Activated CD8-positive, alpha-beta T cell treated with anti-CD3 and anti-CD28 coated beads for 36 hours (primary cell): ENCODE measurements around the gene ACTMAP. TPM values are rescaled to one million over a fixed set of nuclear protein-coding genes. Genes with fewer than 3 reads are reported as not detected.
A peak's percentile ranks its signal among the peaks of the same experiment; 100 is the strongest.
"Not testable (repeated sequence)": the region's sequence is repeated elsewhere in the genome, so short reads cannot be mapped to it uniquely, and the experiment has no call there.

ENCODE experiments used
- ATAC-seq: fragments of 200-7000 bp; cut with Tn5 transposase; one replicate; pipeline ENCODE4 v1.10.0; 2021; ENCODE audit warnings: mild to moderate bottlenecking, moderate library complexity
- CTCF ChIA-PET: fragments of 350-600 bp; sonication (Branson Sonifier 250); formaldehyde crosslinking; loops from one replicate; lab custom pipeline; 2021; ENCODE audit warnings: antibody characterized with exemption; lab: Charles Lee
- POLR2A ChIA-PET: fragments of 350-600 bp; sonication (Branson Sonifier 250); formaldehyde crosslinking; loops from one replicate; lab custom pipeline; 2021; ENCODE audit warnings: antibody characterized with exemption; lab: Charles Lee
- DNase-seq: peaks from one replicate; pipeline ENCODE4 v3.0.0-alpha.2; 2020
- H3K27ac Mint-ChIP-seq: one replicate; pipeline ENCODE4 v1.8.0; 2021; ENCODE audit warnings: mild to moderate bottlenecking, mixed read lengths
- H3K27me3 Mint-ChIP-seq: one replicate; pipeline ENCODE4 v1.8.0; 2021; ENCODE audit warnings: mixed read lengths
- H3K36me3 Mint-ChIP-seq: one replicate; pipeline ENCODE4 v1.8.0; 2021; ENCODE audit warnings: low read depth, mixed read lengths
- H3K4me1 Mint-ChIP-seq: one replicate; pipeline ENCODE4 v1.8.0; 2021; ENCODE audit warnings: low read depth, mixed read lengths
- H3K4me3 Mint-ChIP-seq: one replicate; pipeline ENCODE4 v1.8.0; 2021; ENCODE audit warnings: mild to moderate bottlenecking, moderate library complexity, mixed read lengths
- H3K9me3 Mint-ChIP-seq: one replicate; pipeline ENCODE4 v1.8.0; 2021; ENCODE audit warnings: mixed read lengths
- intact Hi-C: fragments of 100-400 bp; cut with micrococcal nuclease; formaldehyde crosslinking; loops from one replicate; pipeline ENCODE4 v1.10.0; 2022
- total RNA-seq, 2 experiments: library from RNA; stranded (reverse); gene quantifications; one replicate each; pipeline ENCODE4 v1.2.3, GENCODE V29; 2021
- TF ChIP-seq, protein P1 (sequence below): fragments of 200-600 bp; IDR thresholded peaks from one replicate; pipeline ENCODE4 v1.8.0; 2022; ENCODE audit warnings: antibody characterized with exemption, mild to moderate bottlenecking

Gene ACTMAP
- total RNA-seq, 2 experiments from 2014 or later, result 12.8 to 14.2 TPM

DNA sequence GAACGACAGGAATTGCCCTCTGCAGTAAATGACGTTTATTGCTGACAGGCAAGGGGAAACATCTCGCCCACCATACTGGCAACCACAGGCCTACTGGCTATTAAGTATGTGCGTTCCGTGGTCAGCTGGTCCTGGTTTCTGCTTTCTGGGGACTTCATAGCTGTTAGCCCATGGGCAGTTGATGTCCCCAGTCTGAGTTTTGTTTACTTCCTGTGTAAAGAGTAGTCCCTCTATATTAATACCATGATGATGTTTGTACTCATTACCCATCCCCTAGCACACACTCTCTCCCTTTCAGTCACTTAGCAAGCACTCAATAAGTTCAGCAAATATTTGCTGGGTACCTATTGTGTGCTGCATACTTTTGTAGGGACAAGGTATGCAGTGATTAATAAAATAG lies 18.6 kb upstream of the ACTMAP start:
- no peak overlapping the region for H3K4me3 Mint-ChIP-seq
- no peaks in the 10 kb centered on the region for H3K27me3 Mint-ChIP-seq
- peaks cover 50% of the 10 kb centered on the region for H3K36me3 Mint-ChIP-seq
- POLR2A ChIA-PET, result no interaction called here
- intact Hi-C loops, result no loop called here
- H3K4me1 Mint-ChIP-seq, result peaks cover 31% of the 10 kb centered on the region
- peak overlapping the region; percentile 38 for H3K27ac Mint-ChIP-seq
- TF ChIP-seq, protein P1, sequence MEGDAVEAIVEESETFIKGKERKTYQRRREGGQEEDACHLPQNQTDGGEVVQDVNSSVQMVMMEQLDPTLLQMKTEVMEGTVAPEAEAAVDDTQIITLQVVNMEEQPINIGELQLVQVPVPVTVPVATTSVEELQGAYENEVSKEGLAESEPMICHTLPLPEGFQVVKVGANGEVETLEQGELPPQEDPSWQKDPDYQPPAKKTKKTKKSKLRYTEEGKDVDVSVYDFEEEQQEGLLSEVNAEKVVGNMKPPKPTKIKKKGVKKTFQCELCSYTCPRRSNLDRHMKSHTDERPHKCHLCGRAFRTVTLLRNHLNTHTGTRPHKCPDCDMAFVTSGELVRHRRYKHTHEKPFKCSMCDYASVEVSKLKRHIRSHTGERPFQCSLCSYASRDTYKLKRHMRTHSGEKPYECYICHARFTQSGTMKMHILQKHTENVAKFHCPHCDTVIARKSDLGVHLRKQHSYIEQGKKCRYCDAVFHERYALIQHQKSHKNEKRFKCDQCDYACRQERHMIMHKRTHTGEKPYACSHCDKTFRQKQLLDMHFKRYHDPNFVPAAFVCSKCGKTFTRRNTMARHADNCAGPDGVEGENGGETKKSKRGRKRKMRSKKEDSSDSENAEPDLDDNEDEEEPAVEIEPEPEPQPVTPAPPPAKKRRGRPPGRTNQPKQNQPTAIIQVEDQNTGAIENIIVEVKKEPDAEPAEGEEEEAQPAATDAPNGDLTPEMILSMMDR, result no peak
- DNase-seq (no peak), ATAC-seq (no peak)
- CTCF ChIA-PET, result interaction anchor here (1.2 kb wide), 1 partner anchor 52 kb away, joined by 3 read pairs; the partner anchor contains the start of gene COQ8B
- peaks cover 6% of the 10 kb centered on the region for H3K9me3 Mint-ChIP-seq

DNA sequence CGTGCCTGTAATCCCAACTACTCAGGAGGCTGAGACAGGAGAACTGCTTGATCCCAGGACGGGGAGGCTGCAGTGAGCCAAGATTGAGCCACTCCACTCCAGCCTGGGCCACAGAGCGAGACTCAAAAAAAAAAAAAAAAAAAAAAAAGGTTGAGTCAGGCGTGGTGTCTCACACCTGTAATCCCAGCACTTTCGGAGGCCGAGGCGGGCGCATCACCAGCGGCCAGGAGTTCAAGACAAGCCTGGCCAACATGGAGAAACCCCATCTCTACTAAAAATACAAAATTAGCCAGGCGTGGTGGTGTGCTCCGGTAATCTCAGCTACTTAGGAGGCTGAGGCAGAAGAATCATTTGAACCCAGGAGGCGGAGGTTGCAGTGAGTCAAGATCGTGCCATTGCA lies 16.1 kb upstream of the ACTMAP start:
- peaks cover 55% of the 10 kb centered on the region for H3K4me1 Mint-ChIP-seq

DNA sequence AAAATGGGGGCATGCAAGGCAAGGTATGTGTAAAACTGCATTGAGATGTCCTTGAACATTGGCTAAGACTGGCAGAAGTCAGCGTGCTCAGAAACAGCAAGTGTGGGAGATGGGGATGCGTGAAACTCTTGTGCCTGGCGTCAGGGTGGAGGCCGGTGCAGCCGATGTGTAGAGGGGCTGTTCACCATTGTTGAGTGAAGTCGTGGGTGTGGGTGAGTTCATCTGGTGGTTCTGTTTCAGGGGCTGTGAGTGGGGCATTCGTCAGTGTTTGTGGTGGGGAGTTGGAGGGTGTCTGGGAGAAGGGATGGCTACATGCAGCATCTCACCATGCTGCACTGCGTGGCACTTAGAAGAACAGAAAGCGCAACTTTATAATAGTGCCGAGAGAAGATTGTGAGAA lies 13.7 kb upstream of the ACTMAP start:
- peaks cover 62% of the 10 kb centered on the region for H3K4me1 Mint-ChIP-seq
- peak overlapping the region; percentile 77 for H3K27ac Mint-ChIP-seq
- ChIA-PET CTCF (no interaction called here), POLR2A (interaction anchor here (0.6 to 1.5 kb wide), 5 partner anchors 8 to 563 kb away, joined by 3 to 6 read pairs (median 4); no protein-coding TSS in a partner anchor)
- DNase-seq (peak; percentile 63), ATAC-seq (peak; percentile 69)
- peak overlapping the region; percentile 7 for H3K4me3 Mint-ChIP-seq
- TF ChIP-seq, protein P1, result no peak
- peaks cover 71% of the 10 kb centered on the region for H3K36me3 Mint-ChIP-seq
- no peaks in the 10 kb centered on the region for H3K9me3 Mint-ChIP-seq
- no peaks in the 10 kb centered on the region for H3K27me3 Mint-ChIP-seq
- intact Hi-C loops, result no loop called here

More for the DNA sequence above, 16.1 kb upstream of the ACTMAP start:
- H3K9me3 Mint-ChIP-seq, ATAC-seq, intact Hi-C loops, H3K4me3 Mint-ChIP-seq, H3K27me3 Mint-ChIP-seq, H3K27ac Mint-ChIP-seq, DNase-seq: not testable (repeated sequence)
- CTCF ChIA-PET, result interaction anchor here (0.7 to 1.1 kb wide), 5 partner anchors 11 to 103 kb away, joined by 3 to 5 read pairs (median 4); partner anchors contain the start of gene RAB4B
- H3K36me3 Mint-ChIP-seq, result peaks cover 66% of the 10 kb centered on the region
- POLR2A ChIA-PET, result interaction anchor here (1.1 to 1.8 kb wide), 4 partner anchors 9 to 14 kb away, joined by 3 to 12 read pairs (median 6); no protein-coding TSS in a partner anchor

DNA sequence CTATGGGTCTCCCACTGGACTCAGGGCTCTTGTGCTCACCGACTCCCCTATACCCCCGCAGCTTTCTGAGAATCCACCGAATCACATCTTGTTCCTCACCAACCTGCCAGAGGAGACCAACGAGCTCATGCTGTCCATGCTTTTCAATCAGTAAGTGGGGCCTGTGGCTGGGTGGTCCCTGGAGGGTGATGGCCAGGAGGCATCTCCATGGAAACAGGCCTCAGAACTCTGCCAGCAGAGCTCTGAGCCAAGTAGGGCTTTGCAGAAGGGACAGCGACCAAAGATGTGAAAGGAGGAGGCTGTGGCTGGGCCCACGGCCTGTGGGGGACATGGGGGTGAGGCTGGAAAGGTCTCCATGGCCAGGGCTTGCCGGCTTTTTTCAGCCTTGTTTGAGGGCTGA lies 13.2 kb upstream of the ACTMAP start:
- Mint-ChIP-seq H3K27me3 (no peaks in the 10 kb centered on the region), H3K36me3 (peaks cover 74% of the 10 kb centered on the region), H3K4me3 (peak overlapping the region; percentile 7), H3K9me3 (no peaks in the 10 kb centered on the region), H3K4me1 (peaks cover 62% of the 10 kb centered on the region), H3K27ac (peak overlapping the region; percentile 77)
- ATAC-seq, result no peak
- no peak for DNase-seq
- TF ChIP-seq, protein P1, result no peak
- CTCF ChIA-PET, result no interaction called here
- intact Hi-C loops, result no loop called here
- POLR2A ChIA-PET, result interaction anchor here (1.0 to 1.6 kb wide), 7 partner anchors 8 to 43 kb away, joined by 3 to 8 read pairs (median 4); partner anchors contain the start of gene EGLN2

GRCh38 chr19:40762754-40763470 lies 12.6 kb upstream of the ACTMAP start:
- intact Hi-C loops, result no loop called here
- ChIA-PET POLR2A (interaction anchor here (1.3 to 1.6 kb wide), 6 partner anchors 8 to 43 kb away, joined by 4 to 8 read pairs (median 4); partner anchors contain the start of gene EGLN2), CTCF (no interaction called here)
- peak overlapping the region; percentile 5 for H3K4me3 Mint-ChIP-seq
- peaks cover 80% of the 10 kb centered on the region for H3K36me3 Mint-ChIP-seq
- peak overlapping the region; percentile 77 for H3K27ac Mint-ChIP-seq
- H3K9me3 Mint-ChIP-seq, result no peaks in the 10 kb centered on the region
- ATAC-seq, result peak; percentile 57
- DNase-seq, result peak; percentile 64
- no peaks in the 10 kb centered on the region for H3K27me3 Mint-ChIP-seq
- peaks cover 68% of the 10 kb centered on the region for H3K4me1 Mint-ChIP-seq
- TF ChIP-seq, protein P1, result no peak
